Gastrocnemius medialis (tissue), 4 donors: ENCODE results near the gene FRMD3. TPM values are rescaled to one million over a fixed set of nuclear protein-coding genes. Genes with fewer than 3 reads are reported as not detected.

Experiments
- ATAC-seq, 2 donors: fragments of 150-250 bp; one replicate each; pipeline ENCODE4 v1.9.1; 2016
- DNase-seq, 2 donors: peaks; one replicate each; pipeline ENCODE4 v3.0.0-alpha.2; 2019
- H3K27ac ChIP-seq, 4 donors: fragments of 200-600 bp; sonication (generic); 1 replicate in 1 of 4; 2 replicates in 3 of 4; pipeline ENCODE4 v1.5.1; 2016 to 2018; ENCODE audit warnings: mild to moderate bottlenecking in 2 of 4, moderate library complexity in 1 of 4
- H3K27me3 ChIP-seq, 3 donors: fragments of 200-600 bp; sonication (generic) in 2 of 3; 1 replicate in 1 of 3; 2 replicates in 2 of 3; pipeline versions ENCODE4 v1.5.1 to v1.6.0; 2016 to 2019; ENCODE audit warnings: mild to moderate bottlenecking in 1 of 3, moderate library complexity in 1 of 3
- H3K36me3 ChIP-seq, 2 donors: fragments of 200-600 bp; sonication (generic) in 1 of 2; one replicate each; pipeline ENCODE4 v1.5.1; 2017 to 2018
- H3K4me1 ChIP-seq, 2 donors: fragments of 200-600 bp; sonication (generic) in 1 of 2; one replicate each; pipeline ENCODE4 v1.5.1; 2016 to 2017; ENCODE audit warnings: mild to moderate bottlenecking in 2 of 2
- H3K4me3 ChIP-seq, 4 donors: fragments of 200-600 bp; sonication (generic) in 3 of 4; 1 replicate in 1 of 4; 2 replicates in 3 of 4; pipeline ENCODE4 v1.5.1; 2016 to 2019; ENCODE audit warnings: mild to moderate bottlenecking in 2 of 4
- H3K9me3 ChIP-seq, 3 donors: fragments of 200-600 bp; sonication (generic) in 2 of 3; 1 replicate in 1 of 3; 2 replicates in 2 of 3; pipeline ENCODE4 v1.5.1; 2016 to 2019
- POLR2A ChIP-seq, 2 donors: fragments of 450-650 bp; IDR thresholded peaks; one replicate each; pipeline ENCODE4 v1.6.1; 2017; ENCODE audit warnings: antibody characterized with exemption in 2 of 2, mild to moderate bottlenecking in 2 of 2, moderate library complexity in 2 of 2
- in situ Hi-C, 4 donors: fragments of 200-750 bp; cut with MboI; loops; one replicate each; pipeline versions ENCODE4 v1.15.0 to v1.8.0; 2017; ENCODE audit warnings: low sequenced_read_pairs in 4 of 4
- intact Hi-C: fragments of 100-400 bp; cut with DNase I; formaldehyde crosslinking; loops from one replicate; pipeline ENCODE4 v1.15.1; 2023; ENCODE audit warnings: low total_unique reads
- total RNA-seq, 4 donors: library from RNA; depleted of rRNA; stranded (reverse); fragments of >200 nt; gene quantifications; one replicate each; pipeline versions ENCODE4 v1.1.0 to v1.2.3, GENCODE V29; 2016
- TF ChIP-seq, protein P1 (sequence below), 5 experiments: fragments of 450-650 bp in 3 of 5; fragments of 200-600 bp in 2 of 5; sonication (generic) in 2 of 5; IDR thresholded peaks in 4 of 5; conservative IDR thresholded peaks in 1 of 5; 1 replicate in 4 of 5; 2 replicates in 1 of 5; pipeline ENCODE4 v1.5.1; 2016 to 2019; ENCODE audit warnings: antibody characterized with exemption in 5 of 5, mild to moderate bottlenecking in 3 of 5, moderate library complexity in 3 of 5

FRMD3 gene
- total RNA-seq, 4 donors from 2014 or later = 62.3 to 120 (median 94.6) TPM

DNA sequence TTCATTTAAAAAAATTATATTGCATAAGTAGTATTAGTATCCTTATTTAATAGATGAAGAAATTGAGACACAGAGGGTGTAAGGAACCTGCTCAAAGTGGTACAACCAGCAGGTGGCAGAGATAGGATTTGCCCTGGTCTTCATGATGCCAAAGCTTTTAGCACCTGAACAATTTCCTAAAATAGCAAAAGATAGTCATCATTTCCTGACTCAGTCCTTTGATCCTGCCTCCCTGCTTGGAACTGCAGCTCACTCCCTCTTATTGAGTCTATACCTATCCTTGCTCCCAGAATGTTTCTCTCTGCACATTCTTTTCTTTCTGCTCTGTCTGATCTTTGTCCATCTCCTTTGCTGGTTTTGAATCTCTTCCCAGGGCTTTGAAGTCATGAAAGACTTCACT lies 155.8 kb downstream of the FRMD3 start:
- TF ChIP-seq, protein P1, sequence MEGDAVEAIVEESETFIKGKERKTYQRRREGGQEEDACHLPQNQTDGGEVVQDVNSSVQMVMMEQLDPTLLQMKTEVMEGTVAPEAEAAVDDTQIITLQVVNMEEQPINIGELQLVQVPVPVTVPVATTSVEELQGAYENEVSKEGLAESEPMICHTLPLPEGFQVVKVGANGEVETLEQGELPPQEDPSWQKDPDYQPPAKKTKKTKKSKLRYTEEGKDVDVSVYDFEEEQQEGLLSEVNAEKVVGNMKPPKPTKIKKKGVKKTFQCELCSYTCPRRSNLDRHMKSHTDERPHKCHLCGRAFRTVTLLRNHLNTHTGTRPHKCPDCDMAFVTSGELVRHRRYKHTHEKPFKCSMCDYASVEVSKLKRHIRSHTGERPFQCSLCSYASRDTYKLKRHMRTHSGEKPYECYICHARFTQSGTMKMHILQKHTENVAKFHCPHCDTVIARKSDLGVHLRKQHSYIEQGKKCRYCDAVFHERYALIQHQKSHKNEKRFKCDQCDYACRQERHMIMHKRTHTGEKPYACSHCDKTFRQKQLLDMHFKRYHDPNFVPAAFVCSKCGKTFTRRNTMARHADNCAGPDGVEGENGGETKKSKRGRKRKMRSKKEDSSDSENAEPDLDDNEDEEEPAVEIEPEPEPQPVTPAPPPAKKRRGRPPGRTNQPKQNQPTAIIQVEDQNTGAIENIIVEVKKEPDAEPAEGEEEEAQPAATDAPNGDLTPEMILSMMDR (IDR thresholded peaks at IDR 0.05 in 4 of 5, conservative IDR thresholded peaks at IDR 0.05 in 1 of 5) = peak in 1 of 5 experiments; percentile 24
- no peak for TF ChIP-seq POLR2A (IDR thresholded peaks at IDR 0.05)
- Histone ChIP-seq H3K4me1 (peaks cover 0 to 9% of the 10 kb centered on the region in 2 donors), H3K27ac (no peak overlapping the region), H3K27me3 (no peaks in the 10 kb centered on the region), H3K4me3 (no peak overlapping the region), H3K9me3 (no peaks in the 10 kb centered on the region), H3K36me3 (peaks cover 0 to 2% of the 10 kb centered on the region in 2 donors)
- DNase-seq (no peak), ATAC-seq (peak in 1 of 2 donors; percentile 52)
- in situ Hi-C loops = no loop called here
- intact Hi-C loops = no loop called here

DNA sequence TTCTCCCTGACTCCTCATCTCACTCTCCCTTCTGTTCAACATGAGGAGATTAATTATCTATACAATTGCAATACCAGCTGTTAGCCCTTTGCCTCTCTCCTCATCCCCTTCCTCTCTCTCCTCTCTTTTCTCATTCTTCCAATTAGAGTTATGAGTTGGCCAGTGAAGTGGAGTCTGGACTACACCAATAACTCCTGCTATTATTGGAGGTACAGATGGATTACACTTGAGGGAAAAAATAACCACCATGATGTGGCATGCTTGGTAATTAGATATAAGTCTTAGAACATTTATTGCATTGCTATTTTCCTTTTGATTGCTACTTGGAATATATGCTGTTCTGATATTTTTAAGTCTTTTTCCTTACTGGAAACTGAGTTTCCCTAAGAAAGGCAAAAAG lies 159.2 kb downstream of the FRMD3 start:
- no peaks in the 10 kb centered on the region for H3K27me3 ChIP-seq
- no peak for TF ChIP-seq POLR2A (IDR thresholded peaks at IDR 0.05)
- TF ChIP-seq, protein P1 (IDR thresholded peaks at IDR 0.05 in 4 of 5, conservative IDR thresholded peaks at IDR 0.05 in 1 of 5) = no peak
- no peaks in the 10 kb centered on the region for H3K9me3 ChIP-seq
- no peaks in the 10 kb centered on the region for H3K36me3 ChIP-seq
- DNase-seq (no peak), ATAC-seq (peak; percentile 46 to 74)
- no peak overlapping the region for H3K4me3 ChIP-seq
- peak overlapping the region in 3 of 4 donors; percentile 19 to 49 (median 45) for H3K27ac ChIP-seq
- H3K4me1 ChIP-seq = peaks cover 0 to 9% of the 10 kb centered on the region in 2 donors
- in situ Hi-C loops = no loop called here
- intact Hi-C loops = no loop called here

DNA sequence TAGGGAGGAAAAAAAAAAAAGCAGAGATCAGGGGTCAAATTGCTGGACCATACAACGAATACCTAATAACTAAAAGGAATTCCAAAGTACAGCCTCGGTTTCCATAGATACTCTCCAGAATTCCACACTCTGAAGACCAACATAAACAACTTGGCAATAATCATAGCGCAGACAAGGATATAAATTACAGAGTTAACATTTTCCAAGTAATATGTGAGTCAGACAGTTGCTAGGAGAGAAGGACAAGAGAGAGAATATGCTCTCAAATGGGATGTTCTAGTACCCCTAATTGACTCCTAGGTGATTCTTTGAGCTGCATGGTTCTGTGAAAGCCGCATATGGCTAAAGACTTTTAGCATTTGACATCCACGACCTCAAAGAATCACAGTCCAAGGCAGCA lies 165.2 kb downstream of the FRMD3 start:
- intact Hi-C loops = no loop called here
- in situ Hi-C loops = no loop called here

DNA sequence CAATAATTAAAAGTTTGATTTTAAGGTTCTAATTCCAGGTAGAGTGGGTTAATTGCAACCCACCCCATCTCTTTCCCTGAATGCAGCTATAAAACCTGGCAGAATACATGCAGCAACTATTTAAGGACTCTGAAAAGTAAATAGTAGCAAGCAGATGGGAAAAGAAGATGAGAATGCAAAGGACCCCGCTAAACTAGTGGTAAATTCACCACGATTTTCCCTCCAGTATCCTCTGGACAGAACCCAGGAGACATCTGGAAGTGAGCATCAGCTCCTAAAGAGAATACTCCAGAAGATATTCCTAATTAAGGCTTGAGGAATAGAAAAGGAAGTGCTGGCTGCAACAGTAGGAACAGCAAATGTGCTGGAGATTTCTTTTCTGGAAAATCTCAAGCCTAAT lies 170.9 kb downstream of the FRMD3 start:
- H3K4me1 ChIP-seq = no peaks in the 10 kb centered on the region
- no peak overlapping the region for H3K27ac ChIP-seq
- DNase-seq (no peak), ATAC-seq (no peak)
- no peaks in the 10 kb centered on the region for H3K36me3 ChIP-seq
- intact Hi-C loops = no loop called here
- no peak for TF ChIP-seq POLR2A (IDR thresholded peaks at IDR 0.05)
- no peak overlapping the region for H3K4me3 ChIP-seq
- H3K27me3 ChIP-seq = no peaks in the 10 kb centered on the region
- in situ Hi-C loops = no loop called here
- no peaks in the 10 kb centered on the region for H3K9me3 ChIP-seq

More for the DNA sequence above, 165.2 kb downstream of the FRMD3 start:
- ATAC-seq = no peak
- DNase-seq = no peak
- H3K36me3 ChIP-seq = no peaks in the 10 kb centered on the region
- no peaks in the 10 kb centered on the region for H3K9me3 ChIP-seq
- H3K27ac ChIP-seq = no peak overlapping the region
- H3K27me3 ChIP-seq = no peaks in the 10 kb centered on the region
- no peak for TF ChIP-seq POLR2A (IDR thresholded peaks at IDR 0.05)
- TF ChIP-seq, protein P1 (IDR thresholded peaks at IDR 0.05 in 4 of 5, conservative IDR thresholded peaks at IDR 0.05 in 1 of 5) = no peak
- no peak overlapping the region for H3K4me3 ChIP-seq
- H3K4me1 ChIP-seq = no peaks in the 10 kb centered on the region

DNA sequence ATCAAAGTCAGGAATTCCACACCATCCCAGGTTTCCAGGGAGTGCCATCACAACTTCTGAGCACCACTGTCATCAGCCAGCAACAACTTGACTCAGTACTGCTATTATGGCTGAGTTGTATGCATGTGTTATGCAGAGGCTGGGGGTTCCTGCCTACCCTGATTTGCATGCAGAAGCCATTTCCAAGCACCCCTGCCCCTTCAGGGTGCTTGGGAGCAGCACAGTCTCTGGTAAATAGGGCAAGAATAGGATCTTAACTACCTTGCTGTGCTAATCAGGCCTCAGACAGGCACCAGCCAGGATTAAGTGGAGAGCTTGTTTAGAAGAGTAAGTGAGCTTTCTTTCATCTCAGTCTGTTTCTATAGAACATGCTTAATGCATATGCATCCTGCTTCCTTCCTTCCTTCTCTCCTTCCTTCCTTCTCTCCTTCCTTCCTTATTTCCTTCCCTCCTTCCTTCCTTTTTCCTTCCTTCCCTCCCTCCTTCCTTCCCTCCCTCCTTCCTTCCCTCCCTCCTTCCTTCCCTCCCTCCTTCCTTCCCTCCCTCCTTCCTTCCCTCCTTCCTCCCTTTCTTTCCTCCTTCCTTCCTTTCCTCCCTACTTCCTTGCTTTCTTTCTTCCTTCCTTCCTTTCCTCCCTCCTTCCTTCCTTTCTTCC lies 175.7 kb downstream of the FRMD3 start:
- in situ Hi-C loops = no loop called here
- ATAC-seq (no peak), DNase-seq (no peak)
- H3K4me3 ChIP-seq = no peak overlapping the region
- H3K4me1 ChIP-seq = no peaks in the 10 kb centered on the region
- no peaks in the 10 kb centered on the region for H3K9me3 ChIP-seq
- H3K36me3 ChIP-seq = no peaks in the 10 kb centered on the region
- intact Hi-C loops = no loop called here
- TF ChIP-seq, protein P1 (IDR thresholded peaks at IDR 0.05 in 4 of 5, conservative IDR thresholded peaks at IDR 0.05 in 1 of 5) = no peak
- TF ChIP-seq POLR2A (IDR thresholded peaks at IDR 0.05) = no peak
- no peaks in the 10 kb centered on the region for H3K27me3 ChIP-seq
- no peak overlapping the region for H3K27ac ChIP-seq
